SU-DHL-6 (cell line): ENCODE results near the gene ZBTB12.

Experiments
- H2AFZ ChIP-seq: fragments of 200-600 bp; sonication (generic); 2 replicates; pipeline ENCODE4 v1.6.1; 2014; ENCODE audit warnings: low read depth, mild to moderate bottlenecking, moderate library complexity, mixed read lengths, antibody characterized with exemption, low read length; ENCODE audit not compliant: severe bottlenecking
- H3F3A ChIP-seq: fragments of 200-600 bp; shearing (Covaris generic); 2 replicates; pipeline ENCODE4 v1.6.0; 2016; ENCODE audit warnings: antibody characterized with exemption, mild to moderate bottlenecking; ENCODE audit not compliant: insufficient read depth
- H3K27ac ChIP-seq: fragments of 200-600 bp; sonication (generic); 2 replicates; pipeline ENCODE4 v1.5.1; 2016; ENCODE audit warnings: low read depth, mild to moderate bottlenecking, low read length, moderate library complexity, mixed read lengths
- H3K27me3 ChIP-seq: fragments of 200-600 bp; sonication (generic), shearing (Covaris generic); 2 replicates; pipeline ENCODE4 v1.6.0; 2014; ENCODE audit warnings: mild to moderate bottlenecking, low read length
- H3K36me3 ChIP-seq: fragments of 200-600 bp; sonication (generic); 2 replicates; pipeline ENCODE4 v1.6.1; 2014; ENCODE audit warnings: mild to moderate bottlenecking, low read length, mixed read lengths
- H3K4me2 ChIP-seq: fragments of 300-600, 200-600 bp; shearing (Covaris generic), sonication (generic); 2 replicates; pipeline ENCODE4 v1.6.0; 2014; ENCODE audit warnings: low read length, low read depth, mild to moderate bottlenecking; ENCODE audit not compliant: poor library complexity, severe bottlenecking
- H3K4me3 ChIP-seq: fragments of 200-600 bp; sonication (generic); 2 replicates; pipeline ENCODE4 v1.5.1; 2014; ENCODE audit warnings: antibody characterized with exemption, low read length, mild to moderate bottlenecking, mixed read lengths; ENCODE audit not compliant: insufficient read depth, poor library complexity, severe bottlenecking
- H3K79me2 ChIP-seq: fragments of 200-600 bp; sonication (generic); 2 replicates; pipeline ENCODE4 v1.6.1; 2014; ENCODE audit warnings: mild to moderate bottlenecking, low read length, moderate library complexity; ENCODE audit not compliant: insufficient read depth
- H3K9ac ChIP-seq: fragments of 200-600 bp; sonication (generic); 2 replicates; pipeline ENCODE4 v1.7.0; 2014; ENCODE audit warnings: mild to moderate bottlenecking, low read length
- H3K9me2 ChIP-seq: fragments of 200-600 bp; sonication (generic); replicated peaks from 2 replicates; pipeline ENCODE4 v1.6.1; 2014; ENCODE audit warnings: low read length; ENCODE audit not compliant: insufficient read depth
- H3K9me3 ChIP-seq: fragments of 200-600 bp; sonication (generic); 2 replicates; pipeline ENCODE4 v1.6.1; 2014; ENCODE audit warnings: low read length, mixed read lengths; ENCODE audit not compliant: insufficient read depth
- H4K20me1 ChIP-seq: fragments of 200-600 bp; sonication (generic); 2 replicates; pipeline ENCODE4 v1.6.1; 2014; ENCODE audit warnings: low read depth, mild to moderate bottlenecking, antibody characterized with exemption, low read length, moderate library complexity, mixed read lengths
- CTCF ChIP-seq: fragments of 200-600 bp; sonication (generic); IDR thresholded peaks from one replicate; pipeline ENCODE4 v1.5.1; 2017; ENCODE audit warnings: antibody characterized with exemption, mild to moderate bottlenecking, low read length, moderate library complexity; ENCODE audit not compliant: insufficient read depth, poor library complexity, severe bottlenecking
- EZH2phosphoT487 ChIP-seq: fragments of 200-600 bp; sonication (generic), shearing (Covaris generic); conservative IDR thresholded peaks from 2 replicates; pipeline ENCODE4 v1.6.1; 2018; ENCODE audit warnings: mild to moderate bottlenecking, antibody characterized with exemption, low read length, moderate library complexity, mixed read lengths

The ZBTB12 gene

DNA sequence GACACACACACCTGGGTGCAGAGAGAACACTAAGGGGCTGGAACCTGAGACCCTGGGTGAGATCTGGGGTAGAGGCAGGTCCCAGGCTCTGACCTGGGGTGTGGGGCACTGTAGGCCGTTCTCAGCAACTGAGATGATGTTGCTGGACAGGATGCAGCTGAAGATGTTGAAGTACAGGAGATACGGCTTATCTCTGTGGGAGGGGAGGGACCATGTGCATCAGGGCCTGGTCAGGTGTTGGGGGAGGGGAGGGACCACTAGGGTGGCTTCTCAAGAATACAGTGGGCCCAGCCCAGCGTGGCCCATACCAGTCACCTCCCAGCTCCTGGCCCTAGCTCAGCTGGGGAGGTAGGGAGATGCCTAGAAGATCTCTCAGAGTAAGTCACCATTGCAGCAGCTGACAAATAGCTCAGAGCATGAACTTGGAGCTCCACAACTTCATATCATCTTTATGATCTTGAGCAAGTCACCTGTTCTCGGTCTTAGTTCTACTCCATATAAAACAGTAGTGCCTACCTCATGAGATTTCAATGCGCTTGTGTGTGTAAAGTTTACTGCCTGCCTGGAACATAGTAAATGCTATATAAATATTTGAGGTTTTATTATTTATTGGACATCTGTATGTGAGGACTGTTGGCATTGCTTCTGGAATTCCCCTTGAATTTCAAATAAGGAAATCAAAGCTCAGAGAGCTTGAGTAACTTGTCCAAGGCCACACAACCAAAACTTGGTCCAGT, 26.9 kb downstream of the ZBTB12 start:
- Histone ChIP-seq H3K4me2 (no peak overlapping the region), H3K4me3 (no peak overlapping the region), H3K27ac (no peak overlapping the region), H3K79me2 (no peaks in the 10 kb centered on the region), H3K9me3 (no peaks in the 10 kb centered on the region), H2AFZ (no peak overlapping the region), H3K27me3 (no peaks in the 10 kb centered on the region), H3F3A (no peaks in the 10 kb centered on the region), H3K9ac (no peak overlapping the region), H4K20me1 (no peaks in the 10 kb centered on the region), H3K36me3 (no peaks in the 10 kb centered on the region), H3K9me2 (no peaks in the 10 kb centered on the region)
- TF ChIP-seq CTCF, result no peak
- no peak for TF ChIP-seq EZH2phosphoT487

GRCh38 chr6:31874084-31874670, 27.7 kb downstream of the ZBTB12 start:
- Histone ChIP-seq H3K9me3 (no peaks in the 10 kb centered on the region), H3K36me3 (no peaks in the 10 kb centered on the region), H3K9ac (no peak overlapping the region), H2AFZ (no peak overlapping the region), H4K20me1 (no peaks in the 10 kb centered on the region), H3K4me3 (no peak overlapping the region), H3K27me3 (no peaks in the 10 kb centered on the region), H3K27ac (no peak overlapping the region), H3F3A (no peaks in the 10 kb centered on the region), H3K9me2 (no peaks in the 10 kb centered on the region), H3K4me2 (no peak overlapping the region), H3K79me2 (no peaks in the 10 kb centered on the region)
- TF ChIP-seq EZH2phosphoT487 (no peak), CTCF (no peak)

- Histone ChIP-seq H3K4me2 (no peak overlapping the region), H3K9me3 (no peaks in the 10 kb centered on the region), H3F3A (no peaks in the 10 kb centered on the region), H4K20me1 (no peaks in the 10 kb centered on the region), H3K4me3 (no peak overlapping the region), H3K36me3 (no peaks in the 10 kb centered on the region), H3K27me3 (no peaks in the 10 kb centered on the region), H2AFZ (no peak overlapping the region), H3K9ac (no peak overlapping the region), H3K27ac (no peak overlapping the region), H3K79me2 (no peaks in the 10 kb centered on the region), H3K9me2 (no peaks in the 10 kb centered on the region)
- TF ChIP-seq CTCF, result no peak
- no peak for TF ChIP-seq EZH2phosphoT487
These were observed 30.7 kb downstream of the ZBTB12 start for GRCh38 chr6:31871046-31871659.
